ENCODE results near the gene GOLM1.

Gene GOLM1

GRCh38 chr9:86057491-86057890 lies 41.9 kb downstream of the GOLM1 start:
- no peak for ATAC-seq
- TF ChIP-seq ZFP3 (CRISPR knock-in tag; IDR thresholded peaks at IDR 0.05) (no peak), TSHZ2 (CRISPR knock-in tag; IDR thresholded peaks at IDR 0.05) (no peak), BACH2 (CRISPR knock-in tag; IDR thresholded peaks at IDR 0.05; ENCODE audit: borderline replicate concordance) (no peak), ZNF565 (CRISPR knock-in tag; conservative IDR thresholded peaks at IDR 0.05; ENCODE audit: low read depth) (no peak), ARNTL (CRISPR knock-in tag; IDR thresholded peaks at IDR 0.05; ENCODE audit: borderline replicate concordance, low read depth) (no peak), PPARA (CRISPR knock-in tag; IDR thresholded peaks at IDR 0.05; ENCODE audit: borderline replicate concordance) (no peak), TOX (CRISPR knock-in tag; IDR thresholded peaks at IDR 0.05; ENCODE audit: borderline replicate concordance) (no peak), CSDC2 (CRISPR knock-in tag; IDR thresholded peaks at IDR 0.05) (no peak), GLIS3 (CRISPR knock-in tag; IDR thresholded peaks at IDR 0.05) (no peak), CSRNP3 (CRISPR knock-in tag; IDR thresholded peaks at IDR 0.05) (no peak), OSR1 (CRISPR knock-in tag; IDR thresholded peaks at IDR 0.05) (no peak), SNAI2 (CRISPR knock-in tag; IDR thresholded peaks at IDR 0.05) (no peak), TCF4 (CRISPR knock-in tag; IDR thresholded peaks at IDR 0.05; ENCODE audit: borderline replicate concordance) (no peak)

GRCh38 chr9:86054695-86055094 lies 44.7 kb downstream of the GOLM1 start:
- no peak for ATAC-seq
- no peak for TF ChIP-seq ZNF8 (CRISPR knock-in tag; IDR thresholded peaks at IDR 0.05)
- no peak for TF ChIP-seq PPARA (CRISPR knock-in tag; IDR thresholded peaks at IDR 0.05; ENCODE audit: borderline replicate concordance)
- TF ChIP-seq TCF4 (CRISPR knock-in tag; IDR thresholded peaks at IDR 0.05; ENCODE audit: borderline replicate concordance): no peak
- TF ChIP-seq POU6F1 (CRISPR knock-in tag; IDR thresholded peaks at IDR 0.05; ENCODE audit: borderline replicate concordance, low read depth): no peak
- TF ChIP-seq ESRRG (CRISPR knock-in tag; IDR thresholded peaks at IDR 0.05): no peak
- TF ChIP-seq SNAI2 (CRISPR knock-in tag; IDR thresholded peaks at IDR 0.05): no peak
- no peak for TF ChIP-seq OSR1 (CRISPR knock-in tag; IDR thresholded peaks at IDR 0.05)
- no peak for TF ChIP-seq CREB5 (CRISPR knock-in tag; IDR thresholded peaks at IDR 0.05; ENCODE audit: low read depth)
- TF ChIP-seq ARNTL (CRISPR knock-in tag; IDR thresholded peaks at IDR 0.05; ENCODE audit: borderline replicate concordance, low read depth): no peak
- TF ChIP-seq PATZ1 (CRISPR knock-in tag; IDR thresholded peaks at IDR 0.05; ENCODE audit: borderline replicate concordance): no peak
- no peak for TF ChIP-seq ZFP3 (CRISPR knock-in tag; IDR thresholded peaks at IDR 0.05)
- no peak for TF ChIP-seq ZNF70 (CRISPR knock-in tag; IDR thresholded peaks at IDR 0.05)
- TF ChIP-seq ZC3H10 (CRISPR knock-in tag; IDR thresholded peaks at IDR 0.05): no peak
- TF ChIP-seq ZFP30 (CRISPR knock-in tag; IDR thresholded peaks at IDR 0.05): no peak
- TF ChIP-seq RARB (CRISPR knock-in tag; IDR thresholded peaks at IDR 0.05): no peak
- TF ChIP-seq CSRNP3 (CRISPR knock-in tag; IDR thresholded peaks at IDR 0.05): no peak
- no peak for TF ChIP-seq TSHZ2 (CRISPR knock-in tag; IDR thresholded peaks at IDR 0.05)
- TF ChIP-seq TOX (CRISPR knock-in tag; IDR thresholded peaks at IDR 0.05; ENCODE audit: borderline replicate concordance): no peak

All from SK-N-SH treated with all-trans-retinoic acid at 6 μM for 48 hours (cell line).